H1 (cell line): ENCODE data around the gene TMEM51.

Experiments used
- CHD1 ChIP-seq: IDR thresholded peaks from 2 replicates; pipeline ENCODE4 v1.6.1; 2012; ENCODE audit warnings: low read depth, low read length, improper control_type of control experiment
- CREB1 ChIP-seq: IDR thresholded peaks from 2 replicates; pipeline ENCODE4 v1.6.1; 2012; ENCODE audit warnings: inconsistent platforms
- CTCF ChIP-seq, 3 experiments: IDR thresholded peaks; 1 replicate in 2 of 3; 2 replicates in 1 of 3; pipeline versions ENCODE4 v1.5.1 to v1.6.1; 2011; ENCODE audit warnings: low read length in 3 of 3, mild to moderate bottlenecking in 3 of 3, inconsistent platforms in 2 of 3, low read depth in 1 of 3, moderate library complexity in 1 of 3; ENCODE audit not compliant: insufficient read depth in 1 of 3; ENCODE audit errors: control extremely low read depth in 1 of 3
- E2F6 ChIP-seq: IDR thresholded peaks from 2 replicates; pipeline ENCODE4 v1.6.1; 2012; ENCODE audit warnings: inconsistent platforms
- EP300 ChIP-seq, 2 experiments: IDR thresholded peaks; 1 replicate in 1 of 2; 2 replicates in 1 of 2; pipeline ENCODE4 v1.6.1; 2011 to 2012; ENCODE audit warnings: low read depth in 2 of 2, low read length in 2 of 2, mild to moderate bottlenecking in 2 of 2, borderline replicate concordance in 1 of 2, inconsistent platforms in 1 of 2, moderate library complexity in 1 of 2
- GTF2F1 ChIP-seq: IDR thresholded peaks from 2 replicates; pipeline ENCODE4 v1.6.1; 2012; ENCODE audit warnings: low read depth, low read length, improper control_type of control experiment, borderline replicate concordance
- KDM1A ChIP-seq: fragments of 200-600, 300-600 bp; sonication (generic); IDR thresholded peaks from 2 replicates; pipeline ENCODE4 v1.7.1; 2016; ENCODE audit warnings: mild to moderate bottlenecking, low read length, borderline replicate concordance
- POLR2A ChIP-seq, 2 experiments: IDR thresholded peaks; 1 replicate in 1 of 2; 2 replicates in 1 of 2; pipeline ENCODE4 v1.6.1; 2011; ENCODE audit warnings: low read depth in 2 of 2, low read length in 2 of 2, mild to moderate bottlenecking in 2 of 2; ENCODE audit errors: control extremely low read depth in 1 of 2
- RFX5 ChIP-seq: IDR thresholded peaks from 2 replicates; pipeline ENCODE4 v1.6.1; 2011; ENCODE audit warnings: low read depth, low read length, improper control_type of control experiment, borderline replicate concordance
- SAP30 ChIP-seq: fragments of 300-600 bp; sonication (generic); IDR thresholded peaks from 2 replicates; pipeline ENCODE4 v1.7.1; 2012; ENCODE audit warnings: low read length, moderate library complexity, mild to moderate bottlenecking, inconsistent platforms; ENCODE audit not compliant: insufficient read depth, insufficient replicate concordance
- TAF1 ChIP-seq: IDR thresholded peaks from 2 replicates; pipeline ENCODE4 v1.6.1; 2011; ENCODE audit warnings: mild to moderate bottlenecking, low read depth, low read length
- USF2 ChIP-seq: IDR thresholded peaks from 2 replicates; pipeline ENCODE4 v1.6.1; 2011; ENCODE audit warnings: low read length, improper control_type of control experiment
- YY1 ChIP-seq: IDR thresholded peaks from 2 replicates; pipeline ENCODE4 v1.6.1; 2011; ENCODE audit warnings: low read depth, mild to moderate bottlenecking, low read length

- TF ChIP-seq CTCF (IDR thresholded peaks at IDR 0.05; ENCODE audit: control extremely low read depth in 1 of 3, insufficient read depth in 1 of 3, low read depth in 1 of 3, low read length in 3 of 3) (no peak), SAP30 (no peak), USF2 (no peak), CHD1 (no peak), POLR2A (IDR thresholded peaks at IDR 0.05; ENCODE audit: control extremely low read depth in 1 of 2, low read depth in 2 of 2, low read length in 2 of 2) (no peak), RFX5 (no peak), KDM1A (peak; percentile 98), EP300 (IDR thresholded peaks at IDR 0.05; ENCODE audit: borderline replicate concordance in 1 of 2, low read depth in 2 of 2, low read length in 2 of 2) (no peak), YY1 (no peak), CREB1 (no peak), GTF2F1 (no peak), TAF1 (no peak), E2F6 (no peak)
These were observed 46.4 kb upstream of the TMEM51 start for GRCh38 chr1:15107058-15107687.
